GM19351 (cell line): ENCODE measurements around the gene PRPS1.
"Not testable (repeated sequence)": the region's sequence is repeated elsewhere in the genome, so short reads cannot be mapped to it uniquely, and the experiment has no call there.

ENCODE experiments used
- ATAC-seq: cut with Tn5 transposase; IDR thresholded peaks from one replicate; pipeline ENCODE4 v1.9.1; 2021; ENCODE audit warnings: mild to moderate bottlenecking, moderate library complexity; ENCODE audit not compliant: unreplicated experiment

Gene PRPS1

DNA sequence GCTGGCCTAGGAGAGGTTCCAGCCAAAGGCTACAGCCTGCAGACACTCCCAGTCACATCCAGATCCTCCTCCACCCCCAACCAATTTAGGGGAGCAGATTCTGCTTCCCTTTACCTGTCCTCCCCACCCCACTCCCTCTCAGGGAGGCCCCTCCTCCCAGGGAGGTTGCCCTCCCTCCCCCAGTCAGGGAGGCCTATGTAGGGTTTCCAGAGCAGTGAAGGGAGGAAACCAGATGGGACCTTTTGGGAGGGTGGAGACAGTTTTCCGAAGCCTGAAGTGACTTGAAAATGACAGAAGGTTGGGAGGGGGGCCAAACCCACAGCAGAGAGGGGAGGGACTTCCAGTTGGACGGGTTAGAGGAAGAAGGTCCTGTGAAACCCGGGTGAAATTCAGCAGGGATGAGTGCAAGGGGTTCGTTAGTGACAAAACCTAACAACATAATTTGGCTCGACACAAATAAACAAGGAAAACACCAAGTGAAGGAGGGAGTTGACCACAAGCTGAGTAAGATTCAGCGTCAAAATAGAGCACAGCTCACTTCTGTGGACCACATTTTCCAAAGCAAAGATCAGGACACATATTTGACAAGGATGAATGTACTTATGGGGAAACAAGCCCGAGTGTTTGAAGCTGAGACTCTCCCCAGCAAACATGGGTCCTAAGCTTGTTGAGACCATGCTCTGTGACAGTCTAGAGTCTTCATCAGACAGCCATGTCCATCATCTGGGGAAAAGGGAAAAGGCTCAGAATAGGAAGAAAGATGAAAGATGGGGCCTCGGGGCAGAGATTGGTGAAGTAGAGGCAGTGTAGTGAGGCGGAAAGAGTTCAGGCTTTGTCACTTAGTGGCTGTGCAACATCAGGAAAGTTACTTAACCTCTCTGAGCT, 46.4 kb downstream of the PRPS1 start:
- peak; percentile 4 for ATAC-seq

DNA sequence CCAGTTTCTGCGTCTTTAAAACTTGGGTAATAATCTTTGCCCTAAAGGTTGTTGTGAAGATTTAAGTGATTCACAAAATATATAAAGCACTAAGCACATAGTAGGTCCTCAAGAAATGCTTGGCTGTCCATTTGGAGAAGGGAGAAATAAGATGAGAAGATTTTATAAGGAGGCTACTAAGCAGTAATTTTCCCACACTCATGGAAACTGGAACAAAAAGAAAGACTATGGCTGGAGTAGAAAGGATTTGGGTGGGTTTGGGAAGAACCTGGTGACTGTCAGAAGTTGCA, 47.0 kb downstream of the PRPS1 start:
- ATAC-seq = no peak

DNA sequence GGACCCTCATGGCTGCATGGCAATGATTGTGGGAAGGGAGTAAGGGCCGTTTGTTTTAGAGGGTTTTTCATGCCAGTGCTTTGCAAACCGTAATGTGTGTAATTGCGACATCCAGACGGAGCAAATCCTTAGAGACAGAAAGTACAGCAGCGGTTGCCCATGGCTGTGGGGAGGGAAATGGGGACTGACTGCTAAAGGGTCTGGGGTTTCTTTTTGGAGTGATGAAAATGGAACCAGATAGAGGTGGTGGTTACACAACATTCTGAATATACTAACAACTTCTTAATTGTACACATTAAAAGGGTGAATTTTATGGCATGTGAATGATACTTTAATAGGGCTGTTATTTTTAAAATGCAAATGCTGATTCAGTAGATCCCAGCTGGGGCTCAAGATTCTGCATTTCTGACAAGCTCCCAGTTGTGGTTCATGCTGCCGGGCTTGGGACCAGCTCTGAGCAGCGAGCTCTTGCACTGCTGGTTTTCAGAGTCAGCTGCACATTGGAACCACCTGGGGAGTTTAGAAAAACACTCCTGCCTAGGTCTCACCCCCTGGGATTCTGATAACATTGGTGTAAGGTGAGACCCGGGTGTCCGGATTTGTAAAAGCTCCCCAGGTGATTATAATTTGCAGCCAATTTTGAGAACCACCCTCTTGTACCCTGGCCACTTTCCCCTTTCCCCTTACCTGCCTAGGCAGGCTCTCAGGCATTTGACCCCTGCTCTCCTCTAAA, 47.7 kb downstream of the PRPS1 start:
- ATAC-seq = no peak

GRCh38 chrX:107676559-107677378, 48.5 kb downstream of the PRPS1 start:
- peak; percentile 22 for ATAC-seq

DNA sequence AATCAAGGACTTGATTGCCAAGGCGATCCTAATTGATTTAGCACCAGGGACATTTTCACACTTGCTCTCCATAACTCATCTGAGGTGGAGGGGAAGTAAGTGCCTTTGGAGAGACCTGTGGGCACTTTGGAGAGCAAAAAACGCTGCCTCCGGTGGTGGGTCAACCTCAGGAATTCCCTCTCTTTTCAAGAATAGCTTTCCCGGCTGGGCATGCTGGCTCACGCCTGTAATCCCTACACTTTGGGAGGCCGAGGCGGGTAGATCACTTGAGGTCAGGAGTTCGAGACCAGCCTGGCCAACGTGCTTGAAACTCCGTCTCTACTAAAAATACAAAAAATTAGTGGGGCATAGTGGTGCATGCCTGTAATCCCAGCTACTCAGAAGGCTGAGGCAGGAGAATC, 49.2 kb downstream of the PRPS1 start:
- ATAC-seq = no peak

GRCh38 chrX:107677909-107678308, 49.6 kb downstream of the PRPS1 start:
- ATAC-seq = no peak

DNA sequence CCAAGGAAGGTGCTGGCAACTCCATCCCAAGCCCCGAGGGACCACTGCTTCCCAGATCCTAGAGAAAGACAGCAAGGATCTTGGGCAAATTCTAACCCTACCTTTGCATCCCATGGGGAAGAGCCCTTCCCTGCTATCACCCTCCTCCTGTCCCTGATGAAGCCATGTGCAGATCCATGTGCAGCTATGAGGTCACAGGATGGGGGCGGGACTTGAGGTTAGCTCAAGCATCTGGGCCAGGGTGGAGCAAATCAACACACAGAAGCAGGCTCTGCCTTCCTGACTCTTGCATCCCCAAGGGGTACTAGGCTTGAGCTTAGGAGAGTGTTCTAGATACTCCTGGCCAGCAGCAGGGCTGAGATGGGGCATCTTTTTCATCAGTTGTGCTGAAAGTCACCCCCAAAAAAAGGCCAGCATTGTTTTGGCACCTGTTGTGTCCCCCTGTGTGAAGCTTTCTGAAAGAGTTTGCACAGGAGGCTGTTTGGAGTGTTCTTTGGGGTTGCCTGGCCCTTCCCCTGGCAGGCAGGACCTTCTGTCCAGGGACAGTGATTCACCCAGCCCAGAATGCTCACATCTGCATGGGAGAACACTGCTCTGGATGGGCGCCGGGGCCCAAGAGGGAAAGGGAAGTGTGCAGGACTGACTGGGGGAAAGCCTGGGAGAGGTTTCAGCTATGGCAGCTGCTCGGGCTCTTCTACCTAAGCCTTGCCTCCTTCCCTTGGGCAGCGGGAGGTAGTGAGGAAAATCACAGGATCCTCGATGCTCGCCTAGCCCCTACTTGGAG, 50.8 kb downstream of the PRPS1 start:
- peak; percentile 30 for ATAC-seq

- no peak for ATAC-seq
These were observed 53.9 kb downstream of the PRPS1 start for GRCh38 chrX:107682256-107682655.

GRCh38 chrX:107683124-107683895, 55.0 kb downstream of the PRPS1 start:
- no peak for ATAC-seq

- no peak for ATAC-seq
These were observed 55.6 kb downstream of the PRPS1 start for GRCh38 chrX:107683931-107684330.

DNA sequence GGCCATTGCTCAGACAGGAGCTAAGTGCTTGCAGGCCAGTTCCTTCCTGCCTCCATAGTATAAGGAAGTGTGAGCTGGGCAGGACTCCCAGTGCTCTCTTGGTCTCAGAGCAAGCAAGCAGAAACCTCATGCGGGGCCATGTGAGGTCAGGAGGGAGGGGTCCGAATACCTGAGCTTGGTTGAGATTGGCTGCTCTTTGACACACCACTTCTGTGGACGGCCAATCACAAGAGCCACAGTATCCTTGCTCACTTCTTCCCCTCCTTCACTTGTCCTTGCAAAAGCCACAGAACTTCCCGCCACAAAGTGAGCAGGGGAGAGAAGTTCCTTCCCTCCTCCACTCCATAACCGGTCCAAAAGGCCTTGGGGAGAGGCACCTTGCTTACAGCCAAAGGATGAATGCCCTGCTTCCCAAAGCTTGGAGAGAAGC, 56.7 kb downstream of the PRPS1 start:
- ATAC-seq = peak; percentile 91

DNA sequence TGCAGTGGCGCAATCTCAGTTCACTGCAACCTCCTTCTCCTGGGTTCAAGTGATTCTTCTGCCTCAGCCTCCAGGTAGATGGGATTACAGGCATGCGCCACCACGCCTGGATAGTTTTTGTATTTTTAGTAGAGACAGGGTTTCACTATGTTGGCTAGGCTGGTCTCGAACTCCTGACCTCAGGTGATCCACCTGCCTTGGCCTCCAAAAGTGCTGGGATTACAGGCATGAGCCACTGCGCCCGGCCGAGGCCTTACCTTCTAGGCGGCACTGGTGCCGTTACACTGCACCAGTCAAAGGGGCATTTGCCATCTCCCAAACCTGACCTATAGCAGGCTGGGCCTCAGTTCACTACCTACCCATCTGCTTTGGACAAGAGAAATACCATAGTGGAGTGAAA, 57.3 kb downstream of the PRPS1 start:
- not testable (repeated sequence) for ATAC-seq

DNA sequence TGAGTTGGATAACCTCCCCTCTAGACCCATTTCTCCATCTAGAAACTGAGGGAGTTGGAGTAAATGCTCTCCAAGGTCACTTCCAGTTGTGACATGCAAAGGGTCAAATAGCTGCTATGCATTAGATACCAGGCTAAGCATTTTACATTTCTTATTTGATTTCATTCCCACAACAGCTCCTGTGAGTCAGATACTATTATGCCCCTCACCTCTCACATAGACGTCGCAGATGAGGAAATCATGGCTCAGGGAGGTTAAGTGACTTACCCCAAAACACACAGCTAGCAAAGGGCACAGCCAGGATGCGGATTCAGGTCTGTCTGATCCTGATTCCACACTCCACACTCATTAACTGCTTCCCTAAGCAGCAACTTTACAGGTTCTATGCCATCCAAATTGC, 57.7 kb downstream of the PRPS1 start:
- no peak for ATAC-seq

DNA sequence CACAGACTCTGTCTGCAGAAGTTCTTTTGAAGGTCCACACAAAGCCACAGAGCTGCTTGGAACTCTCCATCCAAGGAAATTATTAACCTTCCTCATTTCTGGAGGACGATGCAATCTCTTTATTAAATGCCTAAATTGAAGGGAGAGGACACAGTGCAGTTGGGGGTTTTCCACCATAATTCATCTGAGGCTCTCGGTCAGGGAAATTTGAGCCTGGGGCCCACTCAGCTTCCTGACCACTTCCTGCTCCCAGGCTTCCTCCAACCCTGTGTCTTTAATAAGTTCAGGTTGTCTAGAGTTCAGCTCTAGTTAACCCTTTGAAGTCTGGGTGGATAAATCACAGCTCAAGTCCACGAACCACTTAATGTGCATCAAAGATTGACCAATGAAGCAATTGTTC, 58.5 kb downstream of the PRPS1 start:
- ATAC-seq = no peak

- ATAC-seq = no peak
These were observed 59.1 kb downstream of the PRPS1 start for GRCh38 chrX:107687445-107687844.

GRCh38 chrX:107691024-107691448, 62.7 kb downstream of the PRPS1 start:
- ATAC-seq = no peak

GRCh38 chrX:107699616-107700015, 71.3 kb downstream of the PRPS1 start:
- ATAC-seq = no peak

DNA sequence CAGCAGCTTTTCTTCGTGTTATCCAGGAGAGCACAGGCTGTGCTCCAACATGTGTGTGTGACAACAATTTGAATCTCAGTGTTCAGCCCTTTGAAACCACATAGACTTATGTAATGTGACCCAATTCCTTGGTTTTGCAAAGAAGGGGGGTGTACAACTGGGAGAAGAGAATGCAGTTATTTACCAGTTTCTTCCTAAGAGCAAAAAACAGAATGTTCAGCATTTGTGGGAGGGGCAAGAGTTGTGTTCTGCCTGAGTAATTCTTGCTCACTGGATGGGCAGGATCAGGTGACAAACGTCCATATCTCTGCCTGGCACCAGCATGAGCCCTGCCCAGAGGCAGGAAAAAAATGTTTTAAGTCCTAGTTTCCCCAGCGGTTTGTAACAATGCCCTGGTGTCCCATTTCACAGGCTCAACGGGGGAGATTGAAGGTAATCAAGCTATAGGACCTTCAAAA, 72.0 kb downstream of the PRPS1 start:
- no peak for ATAC-seq
